Sciatic nerve (tissue), 2 donors: ENCODE results near the gene FAM131A. TPM values are rescaled to one million over a fixed set of nuclear protein-coding genes. Genes with fewer than 3 reads are reported as not detected.
"Not testable (repeated sequence)": the region's sequence is repeated elsewhere in the genome, so short reads cannot be mapped to it uniquely, and the experiment has no call there.

Experiments used
- ATAC-seq: fragments of 200-7000 bp; cut with Tn5 transposase; one replicate; pipeline ENCODE4 v1.9.1; 2020; ENCODE audit warnings: mild to moderate bottlenecking, moderate library complexity
- DNase-seq: peaks from one replicate; pipeline ENCODE4 v3.0.0-alpha.2; 2020; ENCODE audit warnings: low spot score
- intact Hi-C: fragments of 100-400 bp; cut with DNase I; formaldehyde crosslinking; loops from one replicate; pipeline ENCODE4 v1.14.2; 2022
- total RNA-seq: library from RNA; stranded (reverse); fragmentation: NEBNext Ultra II Directional; extraction: Animal tissue kit (Norgen Biotek cat#: 25700); gene quantifications from one replicate; pipeline ENCODE4 v1.2.1, GENCODE V29; 2021
- donor health status: DM: no; HTN: no; CAD: no.
- donor health status: DM: no; HTN: no; CAD: no.

FAM131A gene
- total RNA-seq, 1 donor from 2014 or later, result 22.6 TPM

GRCh38 chr3:184336547-184337398 is 627 bp upstream of the FAM131A start:
- DNase-seq, result no peak

GRCh38 chr3:184337981-184338380 is 581 bp downstream of the FAM131A start:
- ATAC-seq (no peak), DNase-seq (no peak)
- intact Hi-C loops, result no loop called here

More at GRCh38 chr3:184336547-184337398, 627 bp upstream of the FAM131A start:
- intact Hi-C loops, result no loop called here
- ATAC-seq, result peak; percentile 69

- DNase-seq (peak; percentile 92), ATAC-seq (peak; percentile 78)
- intact Hi-C loops, result no loop called here
These were observed 1.1 kb downstream of the FAM131A start for GRCh38 chr3:184338511-184338945.

GRCh38 chr3:184339001-184339400 is 1.6 kb downstream of the FAM131A start:
- intact Hi-C loops, result no loop called here
- ATAC-seq, result no peak
- DNase-seq, result no peak

GRCh38 chr3:184339451-184340135 is 2.2 kb downstream of the FAM131A start:
- intact Hi-C loops, ATAC-seq, DNase-seq: not testable (repeated sequence)

GRCh38 chr3:184341925-184342324 is 4.5 kb downstream of the FAM131A start:
- DNase-seq, result no peak
- intact Hi-C loops, result no loop called here
- no peak for ATAC-seq

- no peak for DNase-seq
- intact Hi-C loops, result no loop called here
- no peak for ATAC-seq
These were observed 5.9 kb downstream of the FAM131A start for GRCh38 chr3:184343200-184343876.

- DNase-seq (no peak), ATAC-seq (no peak)
- intact Hi-C loops, result no loop called here
These were observed 7.3 kb downstream of the FAM131A start for GRCh38 chr3:184344579-184345316.

GRCh38 chr3:184345317-184346144 is 8.1 kb downstream of the FAM131A start:
- DNase-seq (no peak), ATAC-seq (peak; percentile 68)
- intact Hi-C loops, result no loop called here

GRCh38 chr3:184346480-184347190 is 9.2 kb downstream of the FAM131A start:
- no peak for DNase-seq
- intact Hi-C loops, result no loop called here
- ATAC-seq, result no peak

- ATAC-seq (no peak), DNase-seq (no peak)
- intact Hi-C loops, result no loop called here
These were observed 10.1 kb downstream of the FAM131A start for GRCh38 chr3:184347321-184348056.

- intact Hi-C loops, result no loop called here
- ATAC-seq (no peak), DNase-seq (no peak)
These were observed 10.6 kb downstream of the FAM131A start for GRCh38 chr3:184348057-184348382.

GRCh38 chr3:184349563-184350470 is 12.4 kb downstream of the FAM131A start:
- intact Hi-C loops, result no loop called here
- DNase-seq (no peak), ATAC-seq (no peak)

- intact Hi-C loops, result no loop called here
- DNase-seq, result no peak
- no peak for ATAC-seq
These were observed 13.2 kb downstream of the FAM131A start for GRCh38 chr3:184350618-184351017.

- ATAC-seq (peak; percentile 29), DNase-seq (no peak)
- intact Hi-C loops, result no loop called here
These were observed 14.2 kb downstream of the FAM131A start for GRCh38 chr3:184351511-184352148.
